ENCODE results near the gene LRRC53. TPM values are rescaled to one million over a fixed set of nuclear protein-coding genes. Genes with fewer than 3 reads are reported as not detected.

LRRC53 gene
- total and polyA plus RNA-seq, 9 of the 15 experiments (the other 6 are each of a cell fraction or from before 2014, with no cell fraction given) = not detected

DNA sequence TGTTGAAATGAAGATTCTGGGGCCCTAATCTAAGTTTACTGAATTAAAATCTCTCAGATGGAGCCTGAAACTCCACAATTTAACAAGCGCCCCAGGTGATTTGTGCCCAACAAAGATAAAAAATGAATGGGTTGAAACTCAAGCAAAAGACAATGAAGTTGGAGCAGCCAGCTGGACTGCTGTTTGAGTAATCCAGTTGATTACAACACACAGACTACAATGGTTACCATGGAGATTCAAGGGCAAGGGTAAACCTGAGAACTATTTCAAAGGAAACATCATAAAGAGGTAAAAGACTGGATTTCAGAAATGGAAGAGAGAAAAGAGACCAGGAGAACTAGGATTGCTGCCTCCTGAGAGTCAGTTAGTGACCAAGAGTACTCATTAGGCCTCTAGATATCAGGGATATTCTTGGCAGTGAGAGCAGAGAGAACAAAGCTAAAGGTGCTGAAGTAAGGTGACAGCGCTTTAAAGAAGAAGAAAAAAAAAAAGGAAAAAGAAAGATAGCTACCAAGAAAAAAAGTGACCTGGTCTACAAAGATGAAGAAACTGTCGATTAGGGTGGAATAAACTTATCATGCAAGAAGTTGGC is 44.5 kb downstream of the LRRC53 start:
- no peaks in the 10 kb centered on the region for H3K27me3 ChIP-seq (ENCODE audit: control insufficient read depth in 2 of 2, insufficient read depth in 2 of 2, low read length in 2 of 2)
- intact Hi-C loops (cut with micrococcal nuclease) (loop anchor here (10.0 kb wide), 1 partner anchor 623 kb away; no protein-coding TSS in a partner anchor), in situ Hi-C loops (cut with MboI) (no loop called here)
- no peaks in the 10 kb centered on the region for H3K9me1 ChIP-seq (ENCODE audit: control insufficient read depth, insufficient read depth, low read length)
- no peak for TF ChIP-seq ZNF263 (CRISPR knock-in tag; IDR thresholded peaks at IDR 0.05; ENCODE audit: borderline replicate concordance)
- TF ChIP-seq THRA (IDR thresholded peaks at IDR 0.05) = no peak
- no peak for TF ChIP-seq BCL6 (CRISPR knock-in tag; IDR thresholded peaks at IDR 0.05)
- no peak for TF ChIP-seq ZNF121 (CRISPR knock-in tag; conservative IDR thresholded peaks at IDR 0.05)
- no peak for TF ChIP-seq GABPA (tag; conservative IDR thresholded peaks at IDR 0.05; ENCODE audit: low read depth)
- TF ChIP-seq SRSF9 (IDR thresholded peaks at IDR 0.05; ENCODE audit: borderline replicate concordance, low read depth, low read length) = no peak
- TF ChIP-seq RB1 (IDR thresholded peaks at IDR 0.05; ENCODE audit: low read depth) = no peak
- TF ChIP-seq, protein P1, sequence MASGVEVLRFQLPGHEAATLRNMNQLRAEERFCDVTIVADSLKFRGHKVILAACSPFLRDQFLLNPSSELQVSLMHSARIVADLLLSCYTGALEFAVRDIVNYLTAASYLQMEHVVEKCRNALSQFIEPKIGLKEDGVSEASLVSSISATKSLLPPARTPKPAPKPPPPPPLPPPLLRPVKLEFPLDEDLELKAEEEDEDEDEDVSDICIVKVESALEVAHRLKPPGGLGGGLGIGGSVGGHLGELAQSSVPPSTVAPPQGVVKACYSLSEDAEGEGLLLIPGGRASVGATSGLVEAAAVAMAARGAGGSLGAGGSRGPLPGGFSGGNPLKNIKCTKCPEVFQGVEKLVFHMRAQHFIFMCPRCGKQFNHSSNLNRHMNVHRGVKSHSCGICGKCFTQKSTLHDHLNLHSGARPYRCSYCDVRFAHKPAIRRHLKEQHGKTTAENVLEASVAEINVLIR (CRISPR knock-in tag; IDR thresholded peaks at IDR 0.05) = no peak
- no peak for TF ChIP-seq HES1 (IDR thresholded peaks at IDR 0.05; ENCODE audit: low read depth)
- no peak for TF ChIP-seq DDX20 (tag; IDR thresholded peaks at IDR 0.05; ENCODE audit: low read depth)
- TF ChIP-seq ZNF280B (CRISPR knock-in tag; IDR thresholded peaks at IDR 0.05) = no peak
- TF ChIP-seq, protein P2, sequence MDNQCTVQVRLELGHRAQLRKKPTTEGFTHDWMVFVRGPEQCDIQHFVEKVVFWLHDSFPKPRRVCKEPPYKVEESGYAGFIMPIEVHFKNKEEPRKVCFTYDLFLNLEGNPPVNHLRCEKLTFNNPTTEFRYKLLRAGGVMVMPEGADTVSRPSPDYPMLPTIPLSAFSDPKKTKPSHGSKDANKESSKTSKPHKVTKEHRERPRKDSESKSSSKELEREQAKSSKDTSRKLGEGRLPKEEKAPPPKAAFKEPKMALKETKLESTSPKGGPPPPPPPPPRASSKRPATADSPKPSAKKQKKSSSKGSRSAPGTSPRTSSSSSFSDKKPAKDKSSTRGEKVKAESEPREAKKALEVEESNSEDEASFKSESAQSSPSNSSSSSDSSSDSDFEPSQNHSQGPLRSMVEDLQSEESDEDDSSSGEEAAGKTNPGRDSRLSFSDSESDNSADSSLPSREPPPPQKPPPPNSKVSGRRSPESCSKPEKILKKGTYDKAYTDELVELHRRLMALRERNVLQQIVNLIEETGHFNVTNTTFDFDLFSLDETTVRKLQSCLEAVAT (IDR thresholded peaks at IDR 0.05) = no peak
- TF ChIP-seq PURB (CRISPR knock-in tag; IDR thresholded peaks at IDR 0.05; ENCODE audit: low read depth) = no peak
- TF ChIP-seq ZC3H8 (IDR thresholded peaks at IDR 0.05) = no peak
- no peak for TF ChIP-seq BRD4 (IDR thresholded peaks at IDR 0.05)
- no peak for TF ChIP-seq TBP (optimal IDR thresholded peaks at IDR 0.05; ENCODE audit: low read depth, low read length)
- TF ChIP-seq CBFB (CRISPR knock-in tag; IDR thresholded peaks at IDR 0.05) = no peak
- TF ChIP-seq SMARCE1 (IDR thresholded peaks at IDR 0.05) = no peak
- no peaks in the 10 kb centered on the region for H3K79me2 ChIP-seq (ENCODE audit: control insufficient read depth, insufficient read depth, low read length)
- H3K4me1 ChIP-seq (replicated peaks in 1 of 2; ENCODE audit: control insufficient read depth in 2 of 2, insufficient read depth in 2 of 2, low read length in 2 of 2) = no peaks in the 10 kb centered on the region
- DNase-seq (ENCODE audit: extremely low read depth in 1 of 4, low spot score in 3 of 4) (no peak), FAIRE-seq (no peak), ATAC-seq (no peak)
- H3K9ac ChIP-seq (ENCODE audit: insufficient read depth in 1 of 2, low read depth in 2 of 2, low read length in 2 of 2) = no peak overlapping the region
- ChIA-PET POLR2A (no interaction called here), CTCF (ENCODE audit: low intra/inter-chr PET ratio) (no interaction called here)
- H3K4me2 ChIP-seq (ENCODE audit: insufficient read depth, low read length) = no peak overlapping the region
- no peaks in the 10 kb centered on the region for H4K20me1 ChIP-seq (replicated peaks; ENCODE audit: control insufficient read depth, insufficient read depth, low read length)
- H3K9me3 ChIP-seq (replicated peaks; ENCODE audit: control insufficient read depth, insufficient read depth, low read depth, low read length) = no peaks in the 10 kb centered on the region
- H2AFZ ChIP-seq (ENCODE audit: low read depth, low read length) = no peak overlapping the region
- WGBS (ENCODE audit: insufficient coverage, low coverage, missing lambda C conversion rate) = 0% methylated on average over 3 of the region's 3 CpGs
- H3K27ac ChIP-seq (ENCODE audit: extremely low read depth, low read depth, low read length) = no peak overlapping the region
- BruUV-seq (replicated peaks) = no TSS peak
- H3K36me3 ChIP-seq (ENCODE audit: control insufficient read depth, insufficient read depth, low read length) = no peaks in the 10 kb centered on the region
- no peak overlapping the region for H3K4me3 ChIP-seq
